CD4-positive, alpha-beta T cell treated with Interleukin-10 for 1 hour (primary cell): Measurements from ENCODE around the gene ARF5.
A peak's percentile ranks its signal among the peaks of the same experiment; 100 is the strongest.
"Not testable (repeated sequence)": the region's sequence is repeated elsewhere in the genome, so short reads cannot be mapped to it uniquely, and the experiment has no call there.

ENCODE experiments used
- DNase-seq: peaks from one replicate; pipeline ENCODE4 v3.0.0-alpha.2; 2020

The ARF5 gene

GRCh38 chr7:127588019-127588696 lies at the start of gene ARF5:
TSS of gene ARF5 (plus strand) at chr7:127588411. CDS start at chr7:127588499, 88 bp downstream.
- DNase-seq, result peak; percentile 91

GRCh38 chr7:127539116-127539515 lies 49.1 kb upstream of the ARF5 start:
- no peak for DNase-seq

- DNase-seq, result not testable (repeated sequence)
Measured at GRCh38 chr7:127540461-127540860, 47.8 kb upstream of the ARF5 start.

- DNase-seq, result no peak
Measured at GRCh38 chr7:127541548-127541947, 46.7 kb upstream of the ARF5 start.

- DNase-seq, result no peak
Measured at GRCh38 chr7:127546313-127546712, 41.9 kb upstream of the ARF5 start.

GRCh38 chr7:127550247-127550646 lies 38.0 kb upstream of the ARF5 start:
- DNase-seq, result no peak

- DNase-seq, result no peak
Measured at GRCh38 chr7:127551941-127552340, 36.3 kb upstream of the ARF5 start.

- DNase-seq, result no peak
Measured at GRCh38 chr7:127556404-127556803, 31.8 kb upstream of the ARF5 start.

GRCh38 chr7:127557803-127558202 lies 30.4 kb upstream of the ARF5 start:
- DNase-seq, result no peak

- DNase-seq, result no peak
Measured at GRCh38 chr7:127566242-127566641, 22.0 kb upstream of the ARF5 start.

GRCh38 chr7:127568034-127568433 lies 20.2 kb upstream of the ARF5 start:
- DNase-seq, result not testable (repeated sequence)

- DNase-seq, result no peak
Measured at GRCh38 chr7:127571741-127572505, 16.3 kb upstream of the ARF5 start.

GRCh38 chr7:127578036-127578684 lies 10.1 kb upstream of the ARF5 start:
- DNase-seq, result no peak

- DNase-seq, result no peak
Measured at GRCh38 chr7:127578711-127579275, 9.4 kb upstream of the ARF5 start.

- DNase-seq, result no peak
Measured at GRCh38 chr7:127580612-127581011, 7.6 kb upstream of the ARF5 start.

- no peak for DNase-seq
Measured at GRCh38 chr7:127581716-127582115, 6.5 kb upstream of the ARF5 start.

GRCh38 chr7:127582361-127582760 lies 5.8 kb upstream of the ARF5 start:
- DNase-seq, result no peak

GRCh38 chr7:127584648-127585043 lies 3.6 kb upstream of the ARF5 start:
- DNase-seq, result no peak

GRCh38 chr7:127585044-127585953 lies 2.9 kb upstream of the ARF5 start, which contains the start of gene GCC1:
TSS of gene GCC1 (minus strand) at chr7:127585596. CDS start at chr7:127585182, 414 bp downstream.
- DNase-seq, result peak; percentile 96

- no peak for DNase-seq
Measured at GRCh38 chr7:127586346-127586745, 1.9 kb upstream of the ARF5 start.

- no peak for DNase-seq
Measured at GRCh38 chr7:127587663-127588018, 570 bp upstream of the ARF5 start.

GRCh38 chr7:127588697-127589482 lies 679 bp downstream of the ARF5 start:
- peak; percentile 42 for DNase-seq
